ENCODE measurements around the gene PNMA8A. TPM values are rescaled to one million over a fixed set of nuclear protein-coding genes. Genes with fewer than 3 reads are reported as not detected.

PNMA8A gene
- polyA plus RNA-seq, 1 donor (not counting 4 experiments of a cell fraction or from before 2014, with no cell fraction given): 0.24 TPM

- Histone ChIP-seq H2AFZ (ENCODE audit: control insufficient read depth, low read length) (no peak overlapping the region), H3K9me3 (ENCODE audit: control insufficient read depth, low read depth, low read length) (no peaks in the 10 kb centered on the region), H3K27ac (ENCODE audit: control insufficient read depth, insufficient read depth, low read length) (no peak overlapping the region), H3K9ac (ENCODE audit: control insufficient read depth, extremely low read depth, insufficient read depth, low read length) (no peak overlapping the region), H3K4me2 (ENCODE audit: control insufficient read depth, extremely low read depth, insufficient read depth, low read depth, low read length) (no peak overlapping the region), H3K4me3 (ENCODE audit: control insufficient read depth in 2 of 3, extremely low read depth in 1 of 3, insufficient read depth in 2 of 3, low read depth in 1 of 3, low read length in 3 of 3) (no peak overlapping the region), H3K9me1 (ENCODE audit: control insufficient read depth, extremely low read depth, insufficient read depth, low read length) (no peaks in the 10 kb centered on the region), H3K79me2 (ENCODE audit: control insufficient read depth, insufficient read depth, low read length) (no peaks in the 10 kb centered on the region), H3K4me1 (ENCODE audit: control insufficient read depth, extremely low read depth, insufficient read depth, low read length) (peaks cover 7% of the 10 kb centered on the region), H3K27me3 (ENCODE audit: control insufficient read depth, extremely low read depth, insufficient read depth, low read length) (no peaks in the 10 kb centered on the region), H4K20me1 (ENCODE audit: control insufficient read depth, extremely low read depth, insufficient read depth, low read length) (no peaks in the 10 kb centered on the region), H3K36me3 (ENCODE audit: control insufficient read depth in 2 of 2, extremely low read depth in 1 of 2, insufficient read depth in 2 of 2, low read length in 2 of 2) (no peaks in the 10 kb centered on the region)
- no peak for TF ChIP-seq CTCF (optimal IDR thresholded peaks at IDR 0.05 in 1 of 3, IDR thresholded peaks at IDR 0.05 in 1 of 3, conservative IDR thresholded peaks at IDR 0.05 in 1 of 3; ENCODE audit: extremely low read depth in 1 of 3, insufficient read depth in 2 of 3, low read length in 3 of 3)
- dilution Hi-C loops (cut with MboI; ENCODE audit: extremely low pct_ligation_motif_present, low sequenced_read_pairs): no loop called here
- FAIRE-seq (no peak), DNase-seq (ENCODE audit: low read depth, low spot score) (no peak)
These were observed 4.6 kb upstream of the PNMA8A start for GRCh38 chr19:46475986-46476385.

- no peak overlapping the region for H2AFZ ChIP-seq (ENCODE audit: control insufficient read depth, low read length)
- H3K79me2 ChIP-seq (ENCODE audit: control insufficient read depth, insufficient read depth, low read length): no peaks in the 10 kb centered on the region
- TF ChIP-seq CTCF (optimal IDR thresholded peaks at IDR 0.05 in 1 of 3, IDR thresholded peaks at IDR 0.05 in 1 of 3, conservative IDR thresholded peaks at IDR 0.05 in 1 of 3; ENCODE audit: extremely low read depth in 1 of 3, insufficient read depth in 2 of 3, low read length in 3 of 3) (no peak), EZH2 (IDR thresholded peaks at IDR 0.05; ENCODE audit: low read length) (no peak)
- H3K27ac ChIP-seq (ENCODE audit: control insufficient read depth, insufficient read depth, low read length): no peak overlapping the region
- no peaks in the 10 kb centered on the region for H4K20me1 ChIP-seq (ENCODE audit: control insufficient read depth, extremely low read depth, insufficient read depth, low read length)
- dilution Hi-C loops (cut with MboI; ENCODE audit: extremely low pct_ligation_motif_present, low sequenced_read_pairs): no loop called here
- H3K9me1 ChIP-seq (ENCODE audit: control insufficient read depth, extremely low read depth, insufficient read depth, low read length): no peaks in the 10 kb centered on the region
- FAIRE-seq (no peak), DNase-seq (ENCODE audit: low read depth, low spot score) (no peak)
- H3K4me1 ChIP-seq (ENCODE audit: control insufficient read depth, extremely low read depth, insufficient read depth, low read length): peaks cover 7% of the 10 kb centered on the region
- H3K9me3 ChIP-seq (ENCODE audit: control insufficient read depth, low read depth, low read length): no peaks in the 10 kb centered on the region
- H3K4me2 ChIP-seq (ENCODE audit: control insufficient read depth, extremely low read depth, insufficient read depth, low read depth, low read length): no peak overlapping the region
- H3K36me3 ChIP-seq (ENCODE audit: control insufficient read depth in 2 of 2, extremely low read depth in 1 of 2, insufficient read depth in 2 of 2, low read length in 2 of 2): no peaks in the 10 kb centered on the region
- no peaks in the 10 kb centered on the region for H3K27me3 ChIP-seq (ENCODE audit: control insufficient read depth, extremely low read depth, insufficient read depth, low read length)
- no peak overlapping the region for H3K9ac ChIP-seq (ENCODE audit: control insufficient read depth, extremely low read depth, insufficient read depth, low read length)
- no peak overlapping the region for H3K4me3 ChIP-seq (ENCODE audit: control insufficient read depth in 2 of 3, extremely low read depth in 1 of 3, insufficient read depth in 2 of 3, low read depth in 1 of 3, low read length in 3 of 3)
These were observed 2.8 kb upstream of the PNMA8A start for GRCh38 chr19:46474211-46474610.

Measured in keratinocyte (primary cell).